GM21528 (cell line): ENCODE measurements around the gene KIF21A.
"Not testable (repeated sequence)": the region's sequence is repeated elsewhere in the genome, so short reads cannot be mapped to it uniquely, and the experiment has no call there.

Experiments used
- ATAC-seq: cut with Tn5 transposase; IDR thresholded peaks from one replicate; pipeline ENCODE4 v1.9.1; 2021; ENCODE audit warnings: mild to moderate bottlenecking, moderate library complexity; ENCODE audit not compliant: unreplicated experiment, low FRiP score

The KIF21A gene

GRCh38 chr12:39443081-39443928 lies at the start of gene KIF21A:
TSS of gene KIF21A (minus strand) at chr12:39443120. CDS start at chr12:39442970, 150 bp downstream.
- peak; percentile 97 for ATAC-seq

GRCh38 chr12:39490500-39491282 lies 47.8 kb upstream of the KIF21A start:
- ATAC-seq = no peak

GRCh38 chr12:39483597-39483996 lies 40.7 kb upstream of the KIF21A start:
- no peak for ATAC-seq

- no peak for ATAC-seq
Observed at GRCh38 chr12:39483042-39483441, 40.1 kb upstream of the KIF21A start.

GRCh38 chr12:39476894-39477293 lies 34.0 kb upstream of the KIF21A start:
- ATAC-seq = no peak

GRCh38 chr12:39476121-39476520 lies 33.2 kb upstream of the KIF21A start:
- no peak for ATAC-seq

GRCh38 chr12:39475136-39475535 lies 32.2 kb upstream of the KIF21A start:
- ATAC-seq = not testable (repeated sequence)

- peak; percentile 79 for ATAC-seq
Observed at GRCh38 chr12:39467432-39467870, 24.5 kb upstream of the KIF21A start.

- ATAC-seq = no peak
Observed at GRCh38 chr12:39464976-39465695, 22.2 kb upstream of the KIF21A start.

GRCh38 chr12:39461059-39461458 lies 18.1 kb upstream of the KIF21A start:
- ATAC-seq = no peak

- ATAC-seq = no peak
Observed at GRCh38 chr12:39459027-39459434, 16.1 kb upstream of the KIF21A start.

- no peak for ATAC-seq
Observed at GRCh38 chr12:39451977-39452376, 9.1 kb upstream of the KIF21A start.

GRCh38 chr12:39448038-39448437 lies 5.1 kb upstream of the KIF21A start:
- no peak for ATAC-seq

- no peak for ATAC-seq
Observed at GRCh38 chr12:39443929-39444209, 949 bp upstream of the KIF21A start.

GRCh38 chr12:39442831-39443080 lies 164 bp downstream of the KIF21A start:
- peak; percentile 44 for ATAC-seq

GRCh38 chr12:39441963-39442830 lies 723 bp downstream of the KIF21A start:
- peak; percentile 32 for ATAC-seq

- no peak for ATAC-seq
Observed at GRCh38 chr12:39441189-39441962, 1.5 kb downstream of the KIF21A start.

- ATAC-seq = no peak
Observed at GRCh38 chr12:39440781-39441180, 2.1 kb downstream of the KIF21A start.

GRCh38 chr12:39440101-39440500 lies 2.8 kb downstream of the KIF21A start:
- ATAC-seq = no peak

GRCh38 chr12:39435531-39435930 lies 7.4 kb downstream of the KIF21A start:
- no peak for ATAC-seq
